K562 (cell line): Measurements from ENCODE around the gene NEIL1. TPM values are rescaled to one million over a fixed set of nuclear protein-coding genes. Genes with fewer than 3 reads are reported as not detected.

ENCODE experiments used
- BCL6 ChIP-seq: fragments of 250-450 bp; sonication (Bioruptor Pico); IDR thresholded peaks from 2 replicates; pipeline ENCODE4 v1.4.0; 2020
- CREB1 ChIP-seq, 2 experiments: sonication (generic) in 1 of 2; formaldehyde crosslinking in 1 of 2; IDR thresholded peaks; 2 replicates each; pipeline versions ENCODE4 v1.6.1 to v1.8.0; 2012 to 2022; ENCODE audit warnings: inconsistent platforms in 1 of 2, mild to moderate bottlenecking in 1 of 2, missing genetic modification reagents in 1 of 2, moderate library complexity in 1 of 2
- ELF2 ChIP-seq: fragments of 250-450 bp; sonication (Bioruptor Pico); IDR thresholded peaks from 2 replicates; pipeline ENCODE4 v1.5.0; 2021; ENCODE audit warnings: mild to moderate bottlenecking
- EP400 ChIP-seq: fragments of 450-650 bp; IDR thresholded peaks from 2 replicates; pipeline ENCODE4 v1.6.1; 2017; ENCODE audit warnings: antibody characterized with exemption, mild to moderate bottlenecking, moderate library complexity
- MAFG ChIP-seq: fragments of 450-650 bp; conservative IDR thresholded peaks from 2 replicates; pipeline ENCODE4 v1.6.1; 2016; ENCODE audit warnings: missing genetic modification characterization, missing compliant biosample characterization
- PYGO2 ChIP-seq: fragments of 450-650 bp; IDR thresholded peaks from 2 replicates; pipeline ENCODE4 v1.6.1; 2016; ENCODE audit warnings: mild to moderate bottlenecking, missing genetic modification characterization, moderate library complexity, missing compliant biosample characterization
- RBBP5 ChIP-seq: fragments of 200-600 bp; sonication (generic); IDR thresholded peaks from 2 replicates; pipeline ENCODE4 v1.6.1; 2012; ENCODE audit warnings: borderline replicate concordance, mild to moderate bottlenecking, low read length, control low read depth, inconsistent platforms; ENCODE audit not compliant: insufficient read depth, poor library complexity, severe bottlenecking
- RCOR1 ChIP-seq, 2 experiments: IDR thresholded peaks; 2 replicates each; pipeline ENCODE4 v1.6.1; 2012; ENCODE audit warnings: low read depth in 2 of 2, low read length in 2 of 2, borderline replicate concordance in 1 of 2, improper control_type of control experiment in 1 of 2
- SAP30 ChIP-seq: fragments of 200-600 bp; sonication (generic); IDR thresholded peaks from 2 replicates; pipeline ENCODE4 v1.6.1; 2012; ENCODE audit warnings: borderline replicate concordance, low read depth, mild to moderate bottlenecking, moderate library complexity, low read length, control low read depth, inconsistent platforms; ENCODE audit not compliant: insufficient read depth, poor library complexity, severe bottlenecking
- SMAD4 ChIP-seq: fragments of 250-450 bp; sonication (Bioruptor Pico); conservative IDR thresholded peaks from 2 replicates; pipeline ENCODE4 v1.8.0; 2021; ENCODE audit warnings: inconsistent platforms, mild to moderate bottlenecking, moderate library complexity
- USF2 ChIP-seq: sonication (generic); formaldehyde crosslinking; IDR thresholded peaks from 2 replicates; pipeline ENCODE4 v1.5.0; 2020; ENCODE audit warnings: missing genetic modification reagents
- ZBED1 ChIP-seq: IDR thresholded peaks from 2 replicates; pipeline ENCODE4 v1.6.1; 2014
- ZBTB1 ChIP-seq: sonication (generic); formaldehyde crosslinking; IDR thresholded peaks from 2 replicates; pipeline ENCODE4 v1.8.1; 2023; ENCODE audit warnings: missing genetic modification reagents, low read depth, mild to moderate bottlenecking, borderline replicate concordance
- ZNF253 ChIP-seq: fragments of 250-450 bp; sonication (Bioruptor Pico); conservative IDR thresholded peaks from 2 replicates; pipeline ENCODE4 v1.6.1; 2021; ENCODE audit warnings: mild to moderate bottlenecking
- ZNF395 ChIP-seq: fragments of 200-800 bp; sonication (Bioruptor generic); IDR thresholded peaks from 2 replicates; pipeline ENCODE4 v1.6.1; 2017; ENCODE audit warnings: missing genetic modification characterization, missing compliant biosample characterization
- ZNF668 ChIP-seq: fragments of 250-450 bp; sonication (Bioruptor Pico); IDR thresholded peaks from 2 replicates; pipeline ENCODE4 v1.8.0; 2022; ENCODE audit warnings: mild to moderate bottlenecking, inconsistent platforms
- polyA plus RNA-seq, 8 experiments: library from polyadenylated mRNA; depleted of rRNA in 4 of 8; stranded (reverse) in 5 of 8; unstranded in 3 of 8; fragments of >200 nt; fragmentation: Nextera tagmentation in 2 of 8; fragmentation: Illumina TruSeq in 1 of 8; extraction: Ambion mirVana in 2 of 8; extraction: Trizol in 1 of 8; gene quantifications; 2 replicates each; pipeline versions ENCODE4 v1.2.1 to v1.2.3, GENCODE V29; 2011 to 2014; ENCODE audit warnings: inconsistent platforms in 1 of 8, missing spikeins in 1 of 8
- total RNA-seq, 7 experiments: library from RNA; depleted of rRNA in 6 of 7; stranded (reverse); fragments of >200 nt in 6 of 7; fragmentation: Illumina TruSeq in 2 of 7; extraction: Trizol in 2 of 7; gene quantifications; 2 replicates each; pipeline versions ENCODE4 v1.2.1 to v1.2.3, GENCODE V29; 2011 to 2021; ENCODE audit warnings: low replicate concordance in 1 of 7
- TF ChIP-seq, protein P1 (sequence below): fragments of 450-650 bp; IDR thresholded peaks from 2 replicates; pipeline ENCODE4 v1.6.1; 2016; ENCODE audit warnings: mild to moderate bottlenecking

The NEIL1 gene
- total and polyA plus RNA-seq, 9 of the 15 experiments (the other 6 are each of a cell fraction or from before 2014, with no cell fraction given) = 0.14 to 4.3 (median 2.4) TPM

DNA sequence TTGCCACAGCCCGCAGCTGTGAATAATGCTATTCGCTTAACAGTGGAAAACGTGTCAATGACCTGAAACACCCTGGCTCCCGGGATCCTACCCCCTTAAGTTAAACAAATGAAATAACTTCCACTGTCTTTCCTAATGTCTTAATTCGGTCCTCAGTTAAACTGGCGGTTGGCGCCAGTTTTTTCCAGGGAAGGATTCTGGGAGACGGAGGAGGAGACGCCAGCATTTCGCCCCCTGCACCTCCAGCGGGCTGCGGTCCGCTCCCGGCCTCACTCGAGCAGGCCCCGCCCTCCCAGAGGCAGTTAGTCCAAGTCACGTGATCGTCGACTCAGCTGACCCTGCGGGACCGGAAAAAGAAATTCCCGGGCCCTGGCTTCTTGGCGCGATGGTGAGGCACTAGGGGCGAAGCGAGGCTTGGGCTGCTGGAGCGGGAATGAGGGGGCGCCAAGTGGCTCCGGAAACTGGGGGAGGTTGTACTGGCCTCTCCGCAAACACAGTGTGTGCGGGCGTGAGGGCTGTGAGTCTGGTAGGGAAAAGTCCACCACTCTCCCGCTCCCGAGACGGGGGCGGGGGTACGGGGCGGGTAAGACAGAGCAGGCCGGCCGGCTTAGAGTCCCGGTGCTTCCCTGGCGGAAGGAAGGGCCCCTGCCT is 11.0 kb upstream of the NEIL1 start, which contains the start of gene COMMD4 (continued):
- TF ChIP-seq CREB1 (IDR thresholded peaks at IDR 0.05) (peak; percentile 45; the same call in 1 of the 2 replicates), CREB1 (CRISPR knock-in tag; IDR thresholded peaks at IDR 0.05) (no peak), EP400 (peak; percentile 87), USF2 (CRISPR knock-in tag) (peak; percentile 99), BCL6 (CRISPR knock-in tag) (no peak), ZBTB1 (no peak; the same call in 1 of the 2 replicates), MAFG (tag) (peak; percentile 3; the same call in 1 of the 2 replicates), SAP30 (peak; percentile 89), RBBP5 (peak; percentile 46), ZBED1 (no peak), ZNF668 (no peak), SMAD4 (peak; percentile 45; the same call in 1 of the 2 replicates), ZNF253 (CRISPR knock-in tag) (no peak), PYGO2 (no peak), RCOR1 (IDR thresholded peaks at IDR 0.05; ENCODE audit: borderline replicate concordance in 1 of 2, low read depth in 2 of 2, low read length in 2 of 2) (peak in 1 of 2 experiments; percentile 18; a peak in 1 of 4 replicates), ELF2 (peak; percentile 96), ZNF395 (CRISPR knock-in tag) (no peak)
- TF ChIP-seq, protein P1, sequence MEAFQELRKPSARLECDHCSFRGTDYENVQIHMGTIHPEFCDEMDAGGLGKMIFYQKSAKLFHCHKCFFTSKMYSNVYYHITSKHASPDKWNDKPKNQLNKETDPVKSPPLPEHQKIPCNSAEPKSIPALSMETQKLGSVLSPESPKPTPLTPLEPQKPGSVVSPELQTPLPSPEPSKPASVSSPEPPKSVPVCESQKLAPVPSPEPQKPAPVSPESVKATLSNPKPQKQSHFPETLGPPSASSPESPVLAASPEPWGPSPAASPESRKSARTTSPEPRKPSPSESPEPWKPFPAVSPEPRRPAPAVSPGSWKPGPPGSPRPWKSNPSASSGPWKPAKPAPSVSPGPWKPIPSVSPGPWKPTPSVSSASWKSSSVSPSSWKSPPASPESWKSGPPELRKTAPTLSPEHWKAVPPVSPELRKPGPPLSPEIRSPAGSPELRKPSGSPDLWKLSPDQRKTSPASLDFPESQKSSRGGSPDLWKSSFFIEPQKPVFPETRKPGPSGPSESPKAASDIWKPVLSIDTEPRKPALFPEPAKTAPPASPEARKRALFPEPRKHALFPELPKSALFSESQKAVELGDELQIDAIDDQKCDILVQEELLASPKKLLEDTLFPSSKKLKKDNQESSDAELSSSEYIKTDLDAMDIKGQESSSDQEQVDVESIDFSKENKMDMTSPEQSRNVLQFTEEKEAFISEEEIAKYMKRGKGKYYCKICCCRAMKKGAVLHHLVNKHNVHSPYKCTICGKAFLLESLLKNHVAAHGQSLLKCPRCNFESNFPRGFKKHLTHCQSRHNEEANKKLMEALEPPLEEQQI = no peak
